WTC11 (cell line): ENCODE results near the gene SYNDIG1. TPM values are rescaled to one million over a fixed set of nuclear protein-coding genes. Genes with fewer than 3 reads are reported as not detected.

Experiments used
- ATAC-seq: fragments of 200-7000 bp; cut with Tn5 transposase; 2 replicates; pipeline ENCODE4 v1.10.0; 2021; ENCODE audit warnings: mild to moderate bottlenecking, moderate library complexity
- CTCF ChIA-PET: fragments of 300-600 bp; sonication (Branson Sonifier 250); formaldehyde crosslinking; loops from one replicate; lab custom pipeline; 2021; ENCODE audit warnings: antibody characterized with exemption; lab: Charles Lee
- POLR2A ChIA-PET: fragments of 350-600 bp; sonication (Branson Sonifier 250); formaldehyde crosslinking; loops from one replicate; lab custom pipeline; 2021; ENCODE audit warnings: antibody characterized with exemption; lab: Charles Lee
- DNase-seq: peaks from one replicate; pipeline ENCODE4 v3.0.0; 2021; ENCODE audit warnings: low spot score
- H3K27ac Mint-ChIP-seq: 2 replicates; pipeline ENCODE4 v1.8.0; 2021; ENCODE audit warnings: mixed read lengths
- H3K27me3 Mint-ChIP-seq: 2 replicates; pipeline ENCODE4 v1.8.0; 2021; ENCODE audit warnings: low read depth, mild to moderate bottlenecking, moderate library complexity, mixed read lengths
- H3K36me3 Mint-ChIP-seq: 2 replicates; pipeline ENCODE4 v1.8.0; 2021; ENCODE audit warnings: mixed read lengths
- H3K4me1 Mint-ChIP-seq: 2 replicates; pipeline ENCODE4 v1.8.0; 2022; ENCODE audit warnings: mixed read lengths
- H3K4me3 Mint-ChIP-seq: 2 replicates; pipeline ENCODE4 v1.8.0; 2021; ENCODE audit warnings: mild to moderate bottlenecking, moderate library complexity, mixed read lengths
- H3K9me3 Mint-ChIP-seq: 2 replicates; pipeline ENCODE4 v1.8.0; 2021; ENCODE audit warnings: mixed read lengths
- ARID4B ChIP-seq: sonication (generic); formaldehyde crosslinking; IDR thresholded peaks from 2 replicates; pipeline ENCODE4 v1.8.0; 2023; ENCODE audit warnings: missing genetic modification reagents, mild to moderate bottlenecking, borderline replicate concordance
- ATF2 ChIP-seq: sonication (generic); formaldehyde crosslinking; IDR thresholded peaks from 2 replicates; pipeline ENCODE4 v1.8.1; 2022; ENCODE audit warnings: low read depth, missing genetic modification reagents, borderline replicate concordance
- CBFB ChIP-seq: sonication (generic); formaldehyde crosslinking; IDR thresholded peaks from 2 replicates; pipeline ENCODE4 v1.8.1; 2022; ENCODE audit warnings: mild to moderate bottlenecking, low read depth, missing genetic modification reagents
- CREM ChIP-seq: sonication (generic); formaldehyde crosslinking; IDR thresholded peaks from 2 replicates; pipeline ENCODE4 v1.8.1; 2022; ENCODE audit warnings: mild to moderate bottlenecking, missing genetic modification reagents, moderate library complexity
- CTCF ChIP-seq: fragments of 200-600 bp; IDR thresholded peaks from 2 replicates; pipeline ENCODE4 v1.8.0; 2022; ENCODE audit warnings: antibody characterized with exemption
- ELF4 ChIP-seq: sonication (generic); formaldehyde crosslinking; IDR thresholded peaks from 2 replicates; pipeline ENCODE4 v1.8.1; 2022; ENCODE audit warnings: low read depth, mild to moderate bottlenecking, moderate library complexity, missing genetic modification reagents
- ETV6 ChIP-seq: sonication (generic); formaldehyde crosslinking; IDR thresholded peaks from 2 replicates; pipeline ENCODE4 v1.8.1; 2022; ENCODE audit warnings: mild to moderate bottlenecking, missing genetic modification reagents
- GTF2I ChIP-seq: fragments of 250-450 bp; sonication (Bioruptor Pico); conservative IDR thresholded peaks from 2 replicates; pipeline ENCODE4 v1.4.0; 2021; ENCODE audit warnings: mild to moderate bottlenecking
- IRF2 ChIP-seq: sonication (generic); formaldehyde crosslinking; IDR thresholded peaks from 2 replicates; pipeline ENCODE4 v1.8.0; 2022; ENCODE audit warnings: low read depth, missing genetic modification reagents, borderline replicate concordance
- JAZF1 ChIP-seq: fragments of 250-450 bp; sonication (Bioruptor Pico); IDR thresholded peaks from 2 replicates; pipeline ENCODE4 v1.9.0; 2021; ENCODE audit warnings: moderate library complexity, mild to moderate bottlenecking, inconsistent platforms
- JUN ChIP-seq: sonication (generic); formaldehyde crosslinking; IDR thresholded peaks from 2 replicates; pipeline ENCODE4 v1.8.0; 2023; ENCODE audit warnings: mild to moderate bottlenecking, missing genetic modification reagents
- MYBL2 ChIP-seq: sonication (generic); formaldehyde crosslinking; IDR thresholded peaks from 2 replicates; pipeline ENCODE4 v1.8.1; 2023; ENCODE audit warnings: mild to moderate bottlenecking, moderate library complexity, missing genetic modification reagents
- NFATC4 ChIP-seq: fragments of 250-450 bp; sonication (Bioruptor Pico); IDR thresholded peaks from 2 replicates; pipeline ENCODE4 v1.9.0; 2021; ENCODE audit warnings: mild to moderate bottlenecking
- NR1H2 ChIP-seq: sonication (generic); formaldehyde crosslinking; IDR thresholded peaks from 2 replicates; pipeline ENCODE4 v1.9.0; 2021; ENCODE audit warnings: mild to moderate bottlenecking, moderate library complexity, missing genetic modification reagents
- NR3C1 ChIP-seq: sonication (generic); formaldehyde crosslinking; conservative IDR thresholded peaks from 2 replicates; pipeline ENCODE4 v1.8.1; 2023; ENCODE audit warnings: low read depth, mild to moderate bottlenecking, missing genetic modification reagents
- RORB ChIP-seq: fragments of 250-450 bp; sonication (Bioruptor Pico); IDR thresholded peaks from 2 replicates; pipeline ENCODE4 v1.9.0; 2021; ENCODE audit warnings: mild to moderate bottlenecking
- SMAD3 ChIP-seq: sonication (generic); formaldehyde crosslinking; IDR thresholded peaks from 2 replicates; pipeline ENCODE4 v1.8.0; 2022; ENCODE audit warnings: missing genetic modification reagents, mild to moderate bottlenecking, borderline replicate concordance
- SOX15 ChIP-seq: fragments of 250-450 bp; sonication (Bioruptor Pico); IDR thresholded peaks from 2 replicates; pipeline ENCODE4 v1.9.0; 2021; ENCODE audit warnings: mild to moderate bottlenecking
- TEAD1 ChIP-seq: sonication (generic); formaldehyde crosslinking; IDR thresholded peaks from 2 replicates; pipeline ENCODE4 v1.8.0; 2022; ENCODE audit warnings: mild to moderate bottlenecking, missing genetic modification reagents
- ZNF396 ChIP-seq: fragments of 250-450 bp; sonication (Bioruptor Pico); IDR thresholded peaks from 2 replicates; pipeline ENCODE4 v1.8.0; 2021; ENCODE audit warnings: mild to moderate bottlenecking, moderate library complexity, borderline replicate concordance
- ZNF416 ChIP-seq: fragments of 250-450 bp; sonication (Bioruptor Pico); IDR thresholded peaks from 2 replicates; pipeline ENCODE4 v1.9.0; 2021; ENCODE audit warnings: mild to moderate bottlenecking, inconsistent platforms
- ZNF512 ChIP-seq: sonication (generic); formaldehyde crosslinking; IDR thresholded peaks from 2 replicates; pipeline ENCODE4 v1.8.1; 2022; ENCODE audit warnings: missing genetic modification reagents, borderline replicate concordance
- total RNA-seq: library from RNA; stranded (reverse); gene quantifications from 3 replicates; pipeline ENCODE4 v1.2.3, GENCODE V29; 2021
- TF ChIP-seq, protein P1 (sequence below): sonication (generic); formaldehyde crosslinking; IDR thresholded peaks from 2 replicates; pipeline ENCODE4 v1.8.0; 2022; ENCODE audit warnings: mild to moderate bottlenecking, missing genetic modification reagents
- TF ChIP-seq, protein P2 (sequence below): sonication (generic); formaldehyde crosslinking; conservative IDR thresholded peaks from 2 replicates; pipeline ENCODE4 v1.8.1; 2022; ENCODE audit warnings: mild to moderate bottlenecking, missing genetic modification reagents

The SYNDIG1 gene
- total RNA-seq, 1 experiment from 2014 or later: 6.4 TPM

DNA sequence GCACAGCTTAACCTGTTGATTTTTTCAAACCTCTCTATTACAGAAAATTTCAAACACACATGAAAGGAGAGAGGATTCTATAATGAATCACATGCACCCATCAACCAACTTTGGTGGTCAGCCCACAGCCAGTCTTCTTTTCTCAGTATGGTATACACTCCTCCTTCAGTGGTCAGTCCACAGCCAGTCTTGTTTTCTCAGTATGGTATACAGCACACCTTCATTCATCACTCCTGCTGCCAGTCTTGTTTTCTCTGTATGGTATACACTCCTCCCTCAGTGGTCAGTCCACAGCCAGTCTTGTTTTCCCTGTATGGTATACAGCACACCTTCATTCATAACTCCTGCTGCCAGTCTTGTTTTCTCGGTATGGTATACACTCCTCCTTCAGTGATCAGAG is 67.8 kb downstream of the SYNDIG1 start:
- H3K27ac Mint-ChIP-seq: no peak overlapping the region
- CTCF ChIA-PET: no interaction called here
- H3K4me3 Mint-ChIP-seq: no peak overlapping the region
- ATAC-seq (no peak), DNase-seq (no peak)
- TF ChIP-seq GTF2I (CRISPR knock-in tag): no peak
- TF ChIP-seq JUN (CRISPR knock-in tag): no peak
- no peak for TF ChIP-seq TEAD1
- no peak for TF ChIP-seq ZNF416 (CRISPR knock-in tag)
- no peak for TF ChIP-seq NR1H2 (CRISPR knock-in tag)
- no peak for TF ChIP-seq ZNF396
- TF ChIP-seq, protein P1, sequence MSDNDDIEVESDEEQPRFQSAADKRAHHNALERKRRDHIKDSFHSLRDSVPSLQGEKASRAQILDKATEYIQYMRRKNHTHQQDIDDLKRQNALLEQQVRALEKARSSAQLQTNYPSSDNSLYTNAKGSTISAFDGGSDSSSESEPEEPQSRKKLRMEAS (CRISPR knock-in tag): no peak
- peaks cover 7% of the 10 kb centered on the region; the same call in 1 of the 2 replicates for H3K9me3 Mint-ChIP-seq
- peaks cover 3% of the 10 kb centered on the region; the same call in 1 of the 2 replicates for H3K36me3 Mint-ChIP-seq
- POLR2A ChIA-PET: no interaction called here
- H3K4me1 Mint-ChIP-seq: peaks cover 8% of the 10 kb centered on the region; the same call in 1 of the 2 replicates
- no peaks in the 10 kb centered on the region for H3K27me3 Mint-ChIP-seq

GRCh38 chr20:24542721-24543120 is 73.3 kb downstream of the SYNDIG1 start:
- Mint-ChIP-seq H3K4me3 (no peak overlapping the region), H3K27me3 (no peaks in the 10 kb centered on the region), H3K4me1 (peaks cover 10% of the 10 kb centered on the region; the same call in 1 of the 2 replicates), H3K9me3 (peaks cover 29% of the 10 kb centered on the region), H3K27ac (no peak overlapping the region), H3K36me3 (peaks cover 37% of the 10 kb centered on the region)
- no peak for TF ChIP-seq NR3C1
- no peak for TF ChIP-seq JUN (CRISPR knock-in tag)
- CTCF ChIA-PET: no interaction called here
- POLR2A ChIA-PET: interaction anchor here (0.6 kb wide), 1 partner anchor 72 kb away, joined by 3 read pairs; no protein-coding TSS in a partner anchor
- ATAC-seq (no peak), DNase-seq (no peak)

DNA sequence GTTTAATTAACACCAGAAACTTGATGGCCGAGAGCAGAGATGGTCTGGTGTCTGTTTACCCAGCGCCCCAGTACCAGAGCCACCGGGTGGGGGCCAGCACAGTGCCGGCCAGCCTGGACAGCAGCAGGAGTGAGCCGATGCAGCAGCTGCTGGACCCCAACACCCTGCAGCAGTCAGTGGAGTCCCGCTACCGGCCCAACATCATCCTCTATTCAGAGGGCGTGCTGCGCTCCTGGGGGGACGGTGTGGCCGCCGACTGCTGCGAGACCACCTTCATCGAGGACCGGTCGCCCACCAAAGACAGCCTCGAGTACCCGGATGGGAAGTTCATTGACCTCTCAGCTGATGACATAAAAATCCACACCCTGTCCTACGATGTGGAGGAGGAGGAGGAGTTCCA is 73.7 kb downstream of the SYNDIG1 start:
- ATAC-seq (no peak), DNase-seq (no peak)
- Mint-ChIP-seq H3K4me1 (peaks cover 10% of the 10 kb centered on the region; the same call in 1 of the 2 replicates), H3K4me3 (no peak overlapping the region), H3K27ac (no peak overlapping the region), H3K36me3 (peaks cover 37% of the 10 kb centered on the region), H3K27me3 (no peaks in the 10 kb centered on the region), H3K9me3 (peaks cover 29% of the 10 kb centered on the region)
- ChIA-PET CTCF (no interaction called here), POLR2A (no interaction called here)
- TF ChIP-seq NFATC4 (no peak), IRF2 (CRISPR knock-in tag) (no peak), CREM (CRISPR knock-in tag) (no peak), ARID4B (CRISPR knock-in tag) (no peak), ETV6 (no peak), ELF4 (CRISPR knock-in tag) (no peak), RORB (CRISPR knock-in tag) (no peak), SMAD3 (CRISPR knock-in tag) (no peak), MYBL2 (CRISPR knock-in tag) (no peak), JAZF1 (CRISPR knock-in tag) (no peak), ATF2 (CRISPR knock-in tag) (no peak), ZNF512 (CRISPR knock-in tag) (no peak), CTCF (no peak), ZNF416 (CRISPR knock-in tag) (no peak), SOX15 (CRISPR knock-in tag) (no peak), CBFB (no peak)
- TF ChIP-seq, protein P2, sequence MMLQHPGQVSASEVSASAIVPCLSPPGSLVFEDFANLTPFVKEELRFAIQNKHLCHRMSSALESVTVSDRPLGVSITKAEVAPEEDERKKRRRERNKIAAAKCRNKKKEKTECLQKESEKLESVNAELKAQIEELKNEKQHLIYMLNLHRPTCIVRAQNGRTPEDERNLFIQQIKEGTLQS (CRISPR knock-in tag): no peak
